RWPE2 (cell line): ENCODE measurements around the gene GPC5.

Experiments
- ATAC-seq: fragments of 200-7000 bp; cut with Tn5 transposase; 3 replicates; pipeline ENCODE4 v1.9.1; 2021; ENCODE audit warnings: low read depth
- DNase-seq: peaks from one replicate; pipeline ENCODE4 v3.0.0-alpha.2; 2020; ENCODE audit warnings: low spot score
- H3K27ac ChIP-seq: fragments of 450-650 bp; 2 replicates; pipeline ENCODE4 v1.5.1; 2017; ENCODE audit warnings: mild to moderate bottlenecking; ENCODE audit not compliant: poor library complexity, severe bottlenecking
- H3K27me3 ChIP-seq: fragments of 250-450 bp; sonication (Bioruptor Pico); 2 replicates; pipeline ENCODE4 v1.5.1; 2021; ENCODE audit warnings: mild to moderate bottlenecking, moderate library complexity; ENCODE audit not compliant: insufficient read depth, poor library complexity, severe bottlenecking
- H3K36me3 ChIP-seq: fragments of 250-450 bp; sonication (Bioruptor Pico); 2 replicates; pipeline ENCODE4 v1.5.1; 2020; ENCODE audit warnings: low read depth, mild to moderate bottlenecking, moderate library complexity
- H3K4me1 ChIP-seq: fragments of 250-450 bp; sonication (Bioruptor Pico); 2 replicates; pipeline ENCODE4 v1.5.1; 2021; ENCODE audit warnings: mild to moderate bottlenecking, moderate library complexity; ENCODE audit not compliant: insufficient read depth, poor library complexity, severe bottlenecking
- H3K4me3 ChIP-seq: fragments of 250-450 bp; sonication (Bioruptor Pico); 2 replicates; pipeline ENCODE4 v1.5.1; 2021; ENCODE audit warnings: mild to moderate bottlenecking, moderate library complexity; ENCODE audit not compliant: severe bottlenecking
- H3K9me3 ChIP-seq: fragments of 250-450 bp; sonication (Bioruptor Pico); 2 replicates; pipeline ENCODE4 v1.5.1; 2021; ENCODE audit warnings: mild to moderate bottlenecking, moderate library complexity; ENCODE audit not compliant: severe bottlenecking
- CTCF ChIP-seq: fragments of 450-650 bp; IDR thresholded peaks from one replicate; pipeline ENCODE4 v1.5.1; 2017; ENCODE audit warnings: mild to moderate bottlenecking, moderate library complexity; ENCODE audit not compliant: poor library complexity, severe bottlenecking

GPC5 gene

GRCh38 chr13:91504216-91504615, 105.8 kb downstream of the GPC5 start:
- no peaks in the 10 kb centered on the region for H3K4me1 ChIP-seq
- no peak for TF ChIP-seq CTCF
- peaks cover 4% of the 10 kb centered on the region for H3K9me3 ChIP-seq
- no peak overlapping the region for H3K27ac ChIP-seq
- no peak for DNase-seq
- no peak for ATAC-seq
- H3K27me3 ChIP-seq = no peaks in the 10 kb centered on the region
- no peak overlapping the region for H3K4me3 ChIP-seq
- H3K36me3 ChIP-seq = no peaks in the 10 kb centered on the region

- ATAC-seq = no peak
- no peak overlapping the region for H3K4me3 ChIP-seq
These were observed 108.3 kb downstream of the GPC5 start for GRCh38 chr13:91506759-91507158.

GRCh38 chr13:91510058-91510457, 111.6 kb downstream of the GPC5 start:
- no peak for TF ChIP-seq CTCF
- ATAC-seq = no peak

More at GRCh38 chr13:91506759-91507158, 108.3 kb downstream of the GPC5 start:
- no peak for TF ChIP-seq CTCF
- no peak for DNase-seq
- Histone ChIP-seq H3K27me3 (no peaks in the 10 kb centered on the region), H3K9me3 (peaks cover 4% of the 10 kb centered on the region), H3K27ac (no peak overlapping the region), H3K36me3 (no peaks in the 10 kb centered on the region), H3K4me1 (no peaks in the 10 kb centered on the region)

GRCh38 chr13:91513790-91514189, 115.4 kb downstream of the GPC5 start:
- DNase-seq = no peak
- no peaks in the 10 kb centered on the region for H3K9me3 ChIP-seq
- H3K4me3 ChIP-seq = no peak overlapping the region
- H3K27ac ChIP-seq = no peak overlapping the region
- no peak for TF ChIP-seq CTCF
- H3K4me1 ChIP-seq = no peaks in the 10 kb centered on the region
- ATAC-seq = no peak
- no peaks in the 10 kb centered on the region for H3K27me3 ChIP-seq
- H3K36me3 ChIP-seq = no peaks in the 10 kb centered on the region

More at GRCh38 chr13:91510058-91510457, 111.6 kb downstream of the GPC5 start:
- Histone ChIP-seq H3K27me3 (no peaks in the 10 kb centered on the region), H3K36me3 (no peaks in the 10 kb centered on the region), H3K9me3 (no peaks in the 10 kb centered on the region), H3K4me1 (no peaks in the 10 kb centered on the region), H3K27ac (no peak overlapping the region), H3K4me3 (no peak overlapping the region)
- DNase-seq = no peak

GRCh38 chr13:91516799-91517198, 118.4 kb downstream of the GPC5 start:
- Histone ChIP-seq H3K36me3 (no peaks in the 10 kb centered on the region), H3K27me3 (no peaks in the 10 kb centered on the region), H3K4me1 (no peaks in the 10 kb centered on the region), H3K4me3 (no peak overlapping the region), H3K27ac (no peak overlapping the region), H3K9me3 (no peaks in the 10 kb centered on the region)
- ATAC-seq (no peak), DNase-seq (no peak)
- TF ChIP-seq CTCF = no peak
